ENCODE results near the gene HDAC5. TPM values are rescaled to one million over a fixed set of nuclear protein-coding genes. Genes with fewer than 3 reads are reported as not detected.

HDAC5 gene
- total RNA-seq, 1 experiment from 2014 or later: 25.9 TPM

- Mint-ChIP-seq H3K4me3 (ENCODE audit: unreplicated experiment) (peak overlapping the region; percentile 96), H3K9me3 (ENCODE audit: unreplicated experiment) (no peaks in the 10 kb centered on the region), H3K27me3 (ENCODE audit: insufficient read depth, unreplicated experiment) (no peaks in the 10 kb centered on the region), H3K27ac (ENCODE audit: unreplicated experiment) (peak overlapping the region; percentile 100), H3K36me3 (ENCODE audit: insufficient read depth, unreplicated experiment) (peaks cover 40% of the 10 kb centered on the region), H3K4me1 (ENCODE audit: low read depth, unreplicated experiment) (peaks cover 15% of the 10 kb centered on the region)
- no peaks in the 10 kb centered on the region for H3K27me3 ChIP-seq (replicated peaks; ENCODE audit: control insufficient read depth, insufficient read depth, low read length)
- peaks cover 19% of the 10 kb centered on the region for H3K4me1 ChIP-seq
- no peaks in the 10 kb centered on the region for H3K9me3 ChIP-seq
- no peak for TF ChIP-seq CTCF (IDR thresholded peaks at IDR 0.05; ENCODE audit: insufficient read depth in 1 of 2, low read depth in 1 of 2, low read length in 1 of 2, severe bottlenecking in 1 of 2, unreplicated experiment in 1 of 2)
- H3K4me3 ChIP-seq (ENCODE audit: low read depth, low read length): peak overlapping the region; percentile 89
- DNase-seq: peak in 1 of 2 experiments; percentile 42
- CTCF ChIA-PET: interaction anchor here (0.6 to 1.0 kb wide), 4 partner anchors 14 to 710 kb away, joined by 3 to 6 read pairs (median 4); partner anchors contain the start of gene HDAC5
- no peaks in the 10 kb centered on the region for H3K36me3 ChIP-seq (ENCODE audit: control insufficient read depth, insufficient read depth, low read length)
- intact Hi-C loops (cut with micrococcal nuclease; ENCODE audit: unreplicated experiment): loop anchor here (2.0 kb wide), 1 partner anchor 53 kb away; the partner anchor contains the start of gene HDAC5
- POLR2A ChIA-PET: interaction anchor here (0.6 to 1.1 kb wide), 6 partner anchors 24 to 357 kb away, joined by 3 to 14 read pairs (median 6); partner anchors contain the start of gene HDAC5
- TSS peak; percentile 22 for BruUV-seq (replicated peaks)
Observed at GRCh38 chr17:44069974-44070454, 53.4 kb downstream of the HDAC5 start.

- Mint-ChIP-seq H3K27ac (ENCODE audit: unreplicated experiment) (no peak overlapping the region), H3K27me3 (ENCODE audit: insufficient read depth, unreplicated experiment) (no peaks in the 10 kb centered on the region), H3K4me3 (ENCODE audit: unreplicated experiment) (peak overlapping the region; percentile 94), H3K4me1 (ENCODE audit: low read depth, unreplicated experiment) (peaks cover 15% of the 10 kb centered on the region), H3K36me3 (ENCODE audit: insufficient read depth, unreplicated experiment) (peaks cover 57% of the 10 kb centered on the region), H3K9me3 (ENCODE audit: unreplicated experiment) (no peaks in the 10 kb centered on the region)
- Histone ChIP-seq H3K4me1 (peaks cover 19% of the 10 kb centered on the region), H3K9me3 (no peaks in the 10 kb centered on the region), H3K36me3 (ENCODE audit: control insufficient read depth, insufficient read depth, low read length) (no peaks in the 10 kb centered on the region; the same call in 1 of the 2 replicates), H3K27me3 (replicated peaks; ENCODE audit: control insufficient read depth, insufficient read depth, low read length) (no peaks in the 10 kb centered on the region), H3K4me3 (ENCODE audit: low read depth, low read length) (no peak overlapping the region)
- TF ChIP-seq CTCF (IDR thresholded peaks at IDR 0.05; ENCODE audit: insufficient read depth in 1 of 2, low read depth in 1 of 2, low read length in 1 of 2, severe bottlenecking in 1 of 2, unreplicated experiment in 1 of 2): no peak
- ChIA-PET POLR2A (no interaction called here), CTCF (interaction anchor here (0.6 kb wide), 1 partner anchor 564 kb away, joined by 12 read pairs; no protein-coding TSS in a partner anchor)
- intact Hi-C loops (cut with micrococcal nuclease; ENCODE audit: unreplicated experiment): no loop called here
- DNase-seq: no peak
- no TSS peak for BruUV-seq (replicated peaks)
Observed at GRCh38 chr17:44067545-44067940, 55.9 kb downstream of the HDAC5 start.

- H3K27me3 Mint-ChIP-seq (ENCODE audit: insufficient read depth, unreplicated experiment): no peaks in the 10 kb centered on the region
- peak within 1 kb of the TSS; percentile 90 for H3K27ac Mint-ChIP-seq (ENCODE audit: unreplicated experiment)
Observed at GRCh38 chr17:44066204-44066930, 57.1 kb downstream of the HDAC5 start, which contains the start of gene LSM12. Gene LSM12 (minus strand): TSS chr17:44066671. CDS start chr17:44066587, 84 bp downstream.

More at GRCh38 chr17:44066204-44066930, 57.1 kb downstream of the HDAC5 start, which contains the start of gene LSM12:
- CTCF ChIA-PET: interaction anchor here (0.6 to 1.5 kb wide), 4 partner anchors 17 to 122 kb away, joined by 3 to 4 read pairs (median 4); partner anchors contain the start of gene HDAC5
- Mint-ChIP-seq H3K9me3 (ENCODE audit: unreplicated experiment) (no peaks in the 10 kb centered on the region), H3K36me3 (ENCODE audit: insufficient read depth, unreplicated experiment) (peaks cover 68% of the 10 kb centered on the region), H3K4me1 (ENCODE audit: low read depth, unreplicated experiment) (peaks cover 6% of the 10 kb centered on the region), H3K4me3 (ENCODE audit: unreplicated experiment) (peak within 1 kb of the TSS; percentile 94)
- Histone ChIP-seq H3K4me1 (peaks cover 14% of the 10 kb centered on the region), H3K9me3 (no peaks in the 10 kb centered on the region), H3K36me3 (ENCODE audit: control insufficient read depth, insufficient read depth, low read length) (no peaks in the 10 kb centered on the region; the same call in 1 of the 2 replicates), H3K27me3 (replicated peaks; ENCODE audit: control insufficient read depth, insufficient read depth, low read length) (no peaks in the 10 kb centered on the region), H3K4me3 (ENCODE audit: low read depth, low read length) (peak within 1 kb of the TSS; percentile 67)
- POLR2A ChIA-PET: interaction anchor here (0.5 to 1.5 kb wide), 12 partner anchors 11 to 519 kb away, joined by 3 to 11 read pairs (median 3); partner anchors contain the start of genes GPATCH8, HDAC5 and TMEM101
- BruUV-seq (replicated peaks): no TSS peak
- no peak for TF ChIP-seq CTCF (IDR thresholded peaks at IDR 0.05; ENCODE audit: insufficient read depth in 1 of 2, low read depth in 1 of 2, low read length in 1 of 2, severe bottlenecking in 1 of 2, unreplicated experiment in 1 of 2)
- intact Hi-C loops (cut with micrococcal nuclease; ENCODE audit: unreplicated experiment): no loop called here
- peak; percentile 93 to 96 for DNase-seq

All from Caco-2 (cell line).